ENCODE measurements around the gene SCAF11. TPM values are rescaled to one million over a fixed set of nuclear protein-coding genes. Genes with fewer than 3 reads are reported as not detected.
A peak's percentile ranks its signal among the peaks of the same experiment; 100 is the strongest.

SCAF11 gene
- total and polyA plus RNA-seq, 5 donors from 2014 or later = 81.5 to 171 (median 83.9) TPM

GRCh38 chr12:45913631-45914030 lies 76.7 kb downstream of the SCAF11 start:
- ATAC-seq (ENCODE audit: low read depth in 2 of 2) (no peak), DNase-seq (no peak)
- Mint-ChIP-seq H3K4me3 (no peak overlapping the region), H3K9me3 (peaks cover 0 to 2% (median 0%) of the 10 kb centered on the region in 7 donors), H3K36me3 (peaks cover 8% of the 10 kb centered on the region), H3K4me1 (peaks cover 0 to 7% (median 5%) of the 10 kb centered on the region in 4 donors), H3K27me3 (no peaks in the 10 kb centered on the region), H3K27ac (no peak overlapping the region)
- no peaks in the 10 kb centered on the region for H3K9me3 ChIP-seq (ENCODE audit: control insufficient read depth in 2 of 2, low read length in 2 of 2)
- H3K4me3 ChIP-seq (ENCODE audit: low read depth, low read length) = no peak overlapping the region
- no peaks in the 10 kb centered on the region for H3K27me3 ChIP-seq (ENCODE audit: control insufficient read depth, insufficient read depth, low read length)
- no peak overlapping the region for H3K27ac ChIP-seq (ENCODE audit: insufficient read depth, low read length, poor library complexity, severe bottlenecking)
- H3K36me3 ChIP-seq (ENCODE audit: control insufficient read depth, insufficient read depth, low read length) = peaks cover 6% of the 10 kb centered on the region
- no peaks in the 10 kb centered on the region for H3K4me1 ChIP-seq (ENCODE audit: control insufficient read depth, insufficient read depth, low read length, poor library complexity, severe bottlenecking)

- no peaks in the 10 kb centered on the region for H3K9me3 ChIP-seq (ENCODE audit: control insufficient read depth in 2 of 2, low read length in 2 of 2)
- no peaks in the 10 kb centered on the region for H3K27me3 ChIP-seq (ENCODE audit: control insufficient read depth, insufficient read depth, low read length)
- H3K4me1 ChIP-seq (ENCODE audit: control insufficient read depth, insufficient read depth, low read length, poor library complexity, severe bottlenecking) = no peaks in the 10 kb centered on the region
- peaks cover 0 to 2% (median 0%) of the 10 kb centered on the region in 7 donors for H3K9me3 Mint-ChIP-seq
- no peak overlapping the region for H3K4me3 ChIP-seq (ENCODE audit: low read depth, low read length)
- DNase-seq = no peak
- peaks cover 6% of the 10 kb centered on the region for H3K36me3 ChIP-seq (ENCODE audit: control insufficient read depth, insufficient read depth, low read length)
- H3K27ac ChIP-seq (ENCODE audit: insufficient read depth, low read length, poor library complexity, severe bottlenecking) = no peak overlapping the region
- peaks cover 8% of the 10 kb centered on the region for H3K36me3 Mint-ChIP-seq
- no peak for ATAC-seq (ENCODE audit: low read depth in 2 of 2)
- no peak overlapping the region for H3K4me3 Mint-ChIP-seq
- no peaks in the 10 kb centered on the region for H3K27me3 Mint-ChIP-seq
- H3K4me1 Mint-ChIP-seq = peaks cover 3 to 7% (median 5%) of the 10 kb centered on the region in 4 donors
- no peak overlapping the region for H3K27ac Mint-ChIP-seq
Measured at GRCh38 chr12:45912774-45913173, 77.6 kb downstream of the SCAF11 start.

DNA sequence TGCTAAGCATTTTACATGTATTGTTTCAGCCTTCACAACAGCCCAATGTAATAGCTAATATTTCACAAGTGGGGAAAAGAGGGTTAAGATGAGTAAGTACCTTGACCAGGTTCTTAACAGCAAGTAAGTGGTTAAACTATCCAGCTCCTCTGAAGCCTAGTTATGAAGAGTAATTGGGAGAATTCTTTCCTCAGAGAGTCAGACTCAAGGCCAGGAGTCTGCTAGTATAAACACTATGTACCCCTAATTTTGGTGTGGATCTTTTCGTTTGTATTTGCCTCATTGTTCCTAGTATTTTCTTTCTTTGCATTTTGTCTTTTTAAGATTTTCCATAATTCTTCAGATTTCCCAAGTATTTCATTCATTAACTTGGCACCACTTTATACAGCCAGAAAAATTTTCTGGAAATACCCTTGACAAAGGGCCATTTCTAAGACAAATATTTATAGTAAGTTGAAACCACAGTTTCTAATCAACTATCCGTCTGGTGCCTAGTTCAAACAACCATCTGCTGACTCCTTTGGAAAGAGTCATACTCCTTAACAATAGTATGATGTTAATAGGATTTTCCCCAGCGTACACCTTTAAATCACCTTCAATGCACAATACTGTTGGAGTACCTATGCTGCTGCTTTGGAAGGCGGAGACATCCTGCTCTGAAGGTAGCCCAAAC lies 81.2 kb downstream of the SCAF11 start:
- no peaks in the 10 kb centered on the region for H3K9me3 ChIP-seq (ENCODE audit: control insufficient read depth in 2 of 2, low read length in 2 of 2)
- H3K27me3 ChIP-seq (ENCODE audit: control insufficient read depth, insufficient read depth, low read length) = no peaks in the 10 kb centered on the region
- DNase-seq (no peak), ATAC-seq (ENCODE audit: low read depth in 2 of 2) (no peak)
- Mint-ChIP-seq H3K27ac (no peak overlapping the region), H3K9me3 (peaks cover 0 to under 1% (median 0%) of the 10 kb centered on the region in 7 donors), H3K4me1 (peaks cover 3 to 6% (median 4%) of the 10 kb centered on the region in 4 donors), H3K4me3 (no peak overlapping the region), H3K36me3 (peaks cover 13% of the 10 kb centered on the region), H3K27me3 (no peaks in the 10 kb centered on the region)
- H3K4me1 ChIP-seq (ENCODE audit: control insufficient read depth, insufficient read depth, low read length, poor library complexity, severe bottlenecking) = no peaks in the 10 kb centered on the region
- peaks cover 17% of the 10 kb centered on the region for H3K36me3 ChIP-seq (ENCODE audit: control insufficient read depth, insufficient read depth, low read length)
- no peak overlapping the region for H3K4me3 ChIP-seq (ENCODE audit: low read depth, low read length)
- H3K27ac ChIP-seq (ENCODE audit: insufficient read depth, low read length, poor library complexity, severe bottlenecking) = no peak overlapping the region

DNA sequence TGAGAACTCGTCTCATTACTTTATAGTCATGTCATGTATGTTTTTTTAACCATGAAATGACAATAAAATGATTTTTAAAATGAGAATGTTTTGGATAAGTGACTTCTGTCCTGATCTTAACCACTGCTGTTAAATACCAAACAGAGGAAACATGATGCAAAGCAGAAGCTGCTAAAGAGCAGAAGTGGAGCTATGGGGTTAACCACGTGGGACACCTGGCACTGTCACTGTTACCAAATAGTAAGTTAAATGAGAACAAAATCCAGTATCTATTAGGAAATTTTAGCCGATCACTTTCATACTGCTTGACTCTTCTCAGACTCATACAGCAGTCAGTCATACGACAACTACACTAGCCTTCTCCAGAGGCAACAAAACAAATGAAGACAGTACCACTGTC lies 82.4 kb downstream of the SCAF11 start:
- H3K27ac ChIP-seq (ENCODE audit: insufficient read depth, low read length, poor library complexity, severe bottlenecking) = no peak overlapping the region

GRCh38 chr12:45898094-45898493 lies 92.3 kb downstream of the SCAF11 start:
- DNase-seq = no peak
- H3K4me3 Mint-ChIP-seq = no peak overlapping the region
- Histone ChIP-seq H3K9me3 (ENCODE audit: control insufficient read depth in 2 of 2, low read length in 2 of 2) (no peaks in the 10 kb centered on the region), H3K27ac (ENCODE audit: insufficient read depth, low read length, poor library complexity, severe bottlenecking) (no peak overlapping the region), H3K27me3 (ENCODE audit: control insufficient read depth, insufficient read depth, low read length) (no peaks in the 10 kb centered on the region), H3K4me3 (ENCODE audit: low read depth, low read length) (no peak overlapping the region), H3K36me3 (ENCODE audit: control insufficient read depth, insufficient read depth, low read length) (peaks cover 42% of the 10 kb centered on the region), H3K4me1 (ENCODE audit: control insufficient read depth, insufficient read depth, low read length, poor library complexity, severe bottlenecking) (no peaks in the 10 kb centered on the region)
- no peak for ATAC-seq (ENCODE audit: low read depth in 2 of 2)
- no peaks in the 10 kb centered on the region for H3K27me3 Mint-ChIP-seq
- H3K9me3 Mint-ChIP-seq = peaks cover 0 to 3% (median 0%) of the 10 kb centered on the region in 7 donors
- H3K36me3 Mint-ChIP-seq = peaks cover 49% of the 10 kb centered on the region
- peaks cover 4 to 10% (median 8%) of the 10 kb centered on the region in 4 donors for H3K4me1 Mint-ChIP-seq
- no peak overlapping the region for H3K27ac Mint-ChIP-seq

More for the DNA sequence above, 82.4 kb downstream of the SCAF11 start:
- no peaks in the 10 kb centered on the region for H3K9me3 Mint-ChIP-seq
- H3K36me3 Mint-ChIP-seq = peaks cover 17% of the 10 kb centered on the region
- no peaks in the 10 kb centered on the region for H3K4me1 ChIP-seq (ENCODE audit: control insufficient read depth, insufficient read depth, low read length, poor library complexity, severe bottlenecking)
- no peak for ATAC-seq (ENCODE audit: low read depth in 2 of 2)
- no peaks in the 10 kb centered on the region for H3K9me3 ChIP-seq (ENCODE audit: control insufficient read depth in 2 of 2, low read length in 2 of 2)
- peaks cover 3 to 6% (median 4%) of the 10 kb centered on the region in 4 donors for H3K4me1 Mint-ChIP-seq
- H3K4me3 ChIP-seq (ENCODE audit: low read depth, low read length) = no peak overlapping the region
- DNase-seq = no peak
- no peak overlapping the region for H3K27ac Mint-ChIP-seq
- no peaks in the 10 kb centered on the region for H3K27me3 Mint-ChIP-seq
- H3K4me3 Mint-ChIP-seq = no peak overlapping the region
- peaks cover 19% of the 10 kb centered on the region for H3K36me3 ChIP-seq (ENCODE audit: control insufficient read depth, insufficient read depth, low read length)
- no peaks in the 10 kb centered on the region for H3K27me3 ChIP-seq (ENCODE audit: control insufficient read depth, insufficient read depth, low read length)

DNA sequence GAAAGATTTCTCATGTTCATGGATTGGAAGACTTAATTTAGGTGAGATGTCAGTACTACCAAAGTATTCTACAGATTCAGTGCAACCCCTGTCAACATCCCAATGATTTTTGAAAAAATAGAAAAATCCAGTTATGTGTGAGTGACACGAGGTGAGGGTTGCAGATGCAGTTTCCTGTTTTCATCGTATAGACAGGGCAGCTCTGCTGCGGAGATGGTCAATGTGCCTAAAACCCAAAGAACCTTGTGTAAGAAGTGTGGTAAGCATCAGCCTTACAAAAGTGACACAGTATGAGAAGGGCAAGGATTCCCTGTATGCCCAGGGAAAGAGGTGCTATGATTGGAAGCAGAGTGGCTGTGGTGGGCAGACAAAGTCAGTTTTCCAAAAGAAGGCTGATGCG lies 94.4 kb downstream of the SCAF11 start:
- H3K27ac ChIP-seq (ENCODE audit: insufficient read depth, low read length, poor library complexity, severe bottlenecking) = no peak overlapping the region
- H3K4me3 ChIP-seq (ENCODE audit: low read depth, low read length) = no peak overlapping the region
- peaks cover 9% of the 10 kb centered on the region for H3K4me1 ChIP-seq (ENCODE audit: control insufficient read depth, insufficient read depth, low read length, poor library complexity, severe bottlenecking)
- peaks cover 50% of the 10 kb centered on the region for H3K36me3 ChIP-seq (ENCODE audit: control insufficient read depth, insufficient read depth, low read length)
- Mint-ChIP-seq H3K4me3 (no peak overlapping the region), H3K9me3 (peaks cover 0 to 3% (median 0%) of the 10 kb centered on the region in 7 donors), H3K4me1 (peaks cover 12 to 20% (median 18%) of the 10 kb centered on the region in 4 donors), H3K36me3 (peaks cover 57% of the 10 kb centered on the region), H3K27me3 (no peaks in the 10 kb centered on the region), H3K27ac (no peak overlapping the region)
- no peak for DNase-seq
- no peaks in the 10 kb centered on the region for H3K9me3 ChIP-seq (ENCODE audit: control insufficient read depth in 2 of 2, low read length in 2 of 2)
- H3K27me3 ChIP-seq (ENCODE audit: control insufficient read depth, insufficient read depth, low read length) = no peaks in the 10 kb centered on the region
- no peak for ATAC-seq (ENCODE audit: low read depth in 2 of 2)

DNA sequence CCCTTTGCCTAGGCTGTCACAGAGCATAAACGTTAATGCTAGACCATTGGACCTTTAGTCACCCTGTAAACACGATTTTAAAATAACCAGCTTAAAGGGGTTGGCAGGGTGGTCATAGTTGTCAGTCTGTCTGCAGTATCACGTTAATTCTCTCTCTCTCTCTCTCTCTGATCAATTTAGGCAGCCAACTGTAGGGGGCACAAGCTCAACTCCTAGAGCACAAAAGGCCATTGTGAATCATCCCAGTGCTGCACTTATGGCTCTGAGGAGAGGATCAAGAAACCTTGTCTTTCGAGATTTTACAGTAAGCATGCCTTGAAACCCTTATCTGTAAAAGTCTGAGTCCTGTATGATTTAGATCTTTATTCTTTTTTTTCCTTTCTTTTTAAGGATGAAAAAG lies 97.1 kb downstream of the SCAF11 start:
- H3K9me3 ChIP-seq (ENCODE audit: control insufficient read depth in 2 of 2, low read length in 2 of 2) = no peaks in the 10 kb centered on the region
- H3K27me3 ChIP-seq (ENCODE audit: control insufficient read depth, insufficient read depth, low read length) = no peaks in the 10 kb centered on the region
- DNase-seq = no peak
- H3K27ac Mint-ChIP-seq = peak overlapping the region in 1 of 3 donors; percentile 26
- peaks cover 45% of the 10 kb centered on the region for H3K36me3 ChIP-seq (ENCODE audit: control insufficient read depth, insufficient read depth, low read length)
- H3K36me3 Mint-ChIP-seq = peaks cover 49% of the 10 kb centered on the region
- ATAC-seq (ENCODE audit: low read depth in 2 of 2) = no peak
- peaks cover 0 to 3% (median 0%) of the 10 kb centered on the region in 7 donors for H3K9me3 Mint-ChIP-seq
- no peak overlapping the region for H3K4me3 Mint-ChIP-seq
- H3K4me1 ChIP-seq (ENCODE audit: control insufficient read depth, insufficient read depth, low read length, poor library complexity, severe bottlenecking) = peaks cover 9% of the 10 kb centered on the region
- H3K4me1 Mint-ChIP-seq = peaks cover 14 to 26% (median 21%) of the 10 kb centered on the region in 4 donors
- H3K27ac ChIP-seq (ENCODE audit: insufficient read depth, low read length, poor library complexity, severe bottlenecking) = no peak overlapping the region
- H3K27me3 Mint-ChIP-seq = no peaks in the 10 kb centered on the region
- no peak overlapping the region for H3K4me3 ChIP-seq (ENCODE audit: low read depth, low read length)

- Mint-ChIP-seq H3K4me1 (peaks cover 13 to 26% (median 23%) of the 10 kb centered on the region in 4 donors), H3K4me3 (no peak overlapping the region), H3K27ac (no peak overlapping the region), H3K9me3 (peaks cover 0 to 7% (median 0%) of the 10 kb centered on the region in 7 donors), H3K36me3 (peaks cover 43% of the 10 kb centered on the region), H3K27me3 (no peaks in the 10 kb centered on the region)
- no peak for ATAC-seq (ENCODE audit: low read depth in 2 of 2)
- Histone ChIP-seq H3K4me1 (ENCODE audit: control insufficient read depth, insufficient read depth, low read length, poor library complexity, severe bottlenecking) (peaks cover 9% of the 10 kb centered on the region), H3K27ac (ENCODE audit: insufficient read depth, low read length, poor library complexity, severe bottlenecking) (no peak overlapping the region), H3K27me3 (ENCODE audit: control insufficient read depth, insufficient read depth, low read length) (no peaks in the 10 kb centered on the region), H3K4me3 (ENCODE audit: low read depth, low read length) (no peak overlapping the region), H3K9me3 (ENCODE audit: control insufficient read depth in 2 of 2, low read length in 2 of 2) (peaks cover 2 to 5% of the 10 kb centered on the region in 2 experiments), H3K36me3 (ENCODE audit: control insufficient read depth, insufficient read depth, low read length) (peaks cover 42% of the 10 kb centered on the region)
- DNase-seq = no peak
Measured at GRCh38 chr12:45890276-45890675, 100.1 kb downstream of the SCAF11 start.

Data from CD4-positive, CD25-positive, alpha-beta regulatory T cell (primary cell).